ENCODE results near the gene DDX54. TPM values are rescaled to one million over a fixed set of nuclear protein-coding genes. Genes with fewer than 3 reads are reported as not detected.

DDX54 gene
- total RNA-seq, 1 experiment from 2014 or later: 83.0 TPM

GRCh38 chr12:113134071-113134470, 51.2 kb downstream of the DDX54 start:
- no peaks in the 10 kb centered on the region for H3K79me1 ChIP-seq (ENCODE audit: insufficient read depth, low read depth, low read length, poor library complexity, severe bottlenecking)
- H4K8ac ChIP-seq (replicated peaks; ENCODE audit: insufficient read length, low read depth, low read length): no peak overlapping the region
- H4K91ac ChIP-seq (ENCODE audit: insufficient read length, low read depth, low read length): no peak overlapping the region
- H2BK5ac ChIP-seq (ENCODE audit: insufficient read length, low read length): no peak overlapping the region
- peaks cover 0 to 2% of the 10 kb centered on the region in 2 experiments; a peak in 2 of 5 replicates for H3K9me3 Mint-ChIP-seq
- no peak overlapping the region for H3K56ac ChIP-seq (ENCODE audit: insufficient read length, low read depth, low read length)
- no CpG with 5 or more reads among the region's 2 CpGs for WGBS (ENCODE audit: extremely low coverage, insufficient read length, low lambda C conversion rate)
- no peak overlapping the region for H2BK20ac ChIP-seq (ENCODE audit: low read depth, low read length, poor library complexity, severe bottlenecking)
- H4K20me1 ChIP-seq (ENCODE audit: control insufficient read depth, insufficient read depth, insufficient read length): no peaks in the 10 kb centered on the region
- peaks cover 12% of the 10 kb centered on the region for H3K23me2 ChIP-seq (ENCODE audit: insufficient read length, low read depth, low read length, poor library complexity, severe bottlenecking)
- no peaks in the 10 kb centered on the region for H3K4me1 ChIP-seq (ENCODE audit: insufficient read depth, low read length)
- H2AK5ac ChIP-seq (ENCODE audit: insufficient read length, low read length): no peak overlapping the region
- H3K9me3 ChIP-seq (ENCODE audit: control insufficient read depth, low read depth, low read length): no peaks in the 10 kb centered on the region
- peaks cover 12 to 20% of the 10 kb centered on the region in 2 experiments for H3K4me1 Mint-ChIP-seq
- H4K5ac ChIP-seq (ENCODE audit: insufficient read length, low read depth, low read length): no peak overlapping the region
- TF ChIP-seq, protein P1, sequence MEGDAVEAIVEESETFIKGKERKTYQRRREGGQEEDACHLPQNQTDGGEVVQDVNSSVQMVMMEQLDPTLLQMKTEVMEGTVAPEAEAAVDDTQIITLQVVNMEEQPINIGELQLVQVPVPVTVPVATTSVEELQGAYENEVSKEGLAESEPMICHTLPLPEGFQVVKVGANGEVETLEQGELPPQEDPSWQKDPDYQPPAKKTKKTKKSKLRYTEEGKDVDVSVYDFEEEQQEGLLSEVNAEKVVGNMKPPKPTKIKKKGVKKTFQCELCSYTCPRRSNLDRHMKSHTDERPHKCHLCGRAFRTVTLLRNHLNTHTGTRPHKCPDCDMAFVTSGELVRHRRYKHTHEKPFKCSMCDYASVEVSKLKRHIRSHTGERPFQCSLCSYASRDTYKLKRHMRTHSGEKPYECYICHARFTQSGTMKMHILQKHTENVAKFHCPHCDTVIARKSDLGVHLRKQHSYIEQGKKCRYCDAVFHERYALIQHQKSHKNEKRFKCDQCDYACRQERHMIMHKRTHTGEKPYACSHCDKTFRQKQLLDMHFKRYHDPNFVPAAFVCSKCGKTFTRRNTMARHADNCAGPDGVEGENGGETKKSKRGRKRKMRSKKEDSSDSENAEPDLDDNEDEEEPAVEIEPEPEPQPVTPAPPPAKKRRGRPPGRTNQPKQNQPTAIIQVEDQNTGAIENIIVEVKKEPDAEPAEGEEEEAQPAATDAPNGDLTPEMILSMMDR (conservative IDR thresholded peaks at IDR 0.05): no peak
- no peak overlapping the region for H2AFZ ChIP-seq (ENCODE audit: low read length)
- H3K4me3 Mint-ChIP-seq: no peak overlapping the region
- no peak overlapping the region for H3K18ac ChIP-seq (ENCODE audit: insufficient read length, low read depth, low read length)
- H3K4me2 ChIP-seq (ENCODE audit: insufficient read depth, insufficient read length, low read length): no peak overlapping the region
- no peak overlapping the region for H2BK12ac ChIP-seq (ENCODE audit: insufficient read length, low read depth, low read length)
- peaks cover 36% of the 10 kb centered on the region for H3K27me3 Mint-ChIP-seq (ENCODE audit: low read depth)
- no peak overlapping the region for H2BK120ac ChIP-seq (ENCODE audit: low read depth, low read length, poor library complexity, severe bottlenecking)
- no peaks in the 10 kb centered on the region for H3K27me3 ChIP-seq (ENCODE audit: insufficient read depth, low read length)
- no peak overlapping the region for H3K9ac ChIP-seq (ENCODE audit: extremely low read depth, insufficient read length, low read length)
- no peak for DNase-seq
- H2BK15ac ChIP-seq (ENCODE audit: low read depth, low read length): no peak overlapping the region
- no peak overlapping the region for H3K27ac Mint-ChIP-seq
- no peak overlapping the region for H3K27ac ChIP-seq (ENCODE audit: insufficient read length, low read depth, low read length)
- H3K36me3 Mint-ChIP-seq (ENCODE audit: insufficient read depth in 1 of 3, low read depth in 3 of 3): no peaks in the 10 kb centered on the region
- H3K23ac ChIP-seq (ENCODE audit: insufficient read length, low read depth, low read length): no peak overlapping the region
- no peak overlapping the region for H3K4ac ChIP-seq (ENCODE audit: low read depth, low read length)
- H3K79me2 ChIP-seq (ENCODE audit: insufficient read depth, low read length): no peaks in the 10 kb centered on the region
- H3T11ph ChIP-seq (ENCODE audit: low read length): no peak overlapping the region
- no peak overlapping the region for H3K14ac ChIP-seq (ENCODE audit: insufficient read depth, low read length)
